Activated CD4-positive, alpha-beta T cell treated with anti-CD3 and anti-CD28 coated beads, Interleukin-2, Interleukin-6, amounts not matched to agents 100 ng/mL and 50 ng/mL, durations not matched to agents 16 hours and 8 hours (primary cell): Measurements from ENCODE around the gene VANGL2.

Experiments
- DNase-seq: peaks from one replicate; pipeline ENCODE4 v3.0.0-alpha.2; 2020

The VANGL2 gene

DNA sequence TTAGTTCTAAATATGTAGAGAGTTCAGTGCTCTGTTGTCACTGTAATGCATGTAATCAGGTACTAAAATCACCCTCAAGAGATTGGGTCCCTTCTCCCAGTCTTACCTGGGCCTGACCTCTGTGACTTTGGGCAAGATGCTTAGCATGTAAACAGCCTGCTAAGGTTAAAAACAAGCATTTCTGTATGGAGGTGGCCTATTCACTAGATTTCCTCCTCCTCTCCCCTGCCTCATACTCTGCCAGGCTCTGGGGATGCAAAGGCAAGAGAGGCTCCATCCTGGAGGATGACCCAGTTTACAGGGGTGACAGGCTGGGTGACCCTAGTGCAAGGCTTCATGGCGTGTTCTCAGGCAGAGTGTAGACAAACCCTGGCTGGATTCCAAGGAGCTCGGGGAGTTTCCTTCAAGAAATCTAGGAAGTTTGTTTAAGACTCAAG lies 28.8 kb downstream of the VANGL2 start:
- DNase-seq = no peak

DNA sequence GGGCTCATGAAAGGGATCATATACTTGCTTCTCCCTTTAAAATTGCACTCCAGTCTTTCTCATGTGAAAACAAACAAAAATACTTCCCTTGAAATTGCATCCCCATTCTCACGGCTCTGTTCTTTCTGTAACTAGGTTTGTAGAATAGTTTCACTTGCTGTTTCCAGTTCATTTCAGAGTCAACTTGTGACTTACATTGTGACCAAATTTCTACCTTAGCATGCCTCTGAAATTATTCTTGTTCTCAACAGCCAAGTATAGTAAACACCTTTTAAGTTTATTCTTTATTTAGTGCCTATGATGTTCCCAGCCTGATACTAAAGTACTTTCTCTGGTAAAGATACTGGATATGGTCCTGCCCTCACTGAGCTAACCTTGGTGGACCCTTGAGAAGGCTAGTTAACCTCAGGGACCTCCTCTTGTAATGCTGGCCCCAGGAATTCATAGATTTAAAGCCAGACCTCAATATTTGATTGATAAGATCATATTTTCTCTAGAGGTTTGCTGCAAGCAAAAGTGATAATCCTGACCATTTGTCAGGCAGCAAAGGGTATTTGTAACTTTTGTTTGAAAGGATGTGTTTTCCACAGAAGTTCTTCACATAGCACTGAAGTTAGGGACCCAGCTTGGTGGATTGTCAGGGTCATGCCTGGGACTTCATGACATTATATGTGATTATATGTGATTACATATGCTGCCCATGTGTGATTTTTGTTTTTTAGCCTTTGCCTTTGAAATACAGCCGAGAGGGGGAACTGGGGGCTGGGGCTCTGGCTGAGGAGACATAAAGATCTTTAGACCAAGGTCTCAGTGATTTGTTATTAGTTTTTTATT lies 29.6 kb downstream of the VANGL2 start:
- peak; percentile 66 for DNase-seq

DNA sequence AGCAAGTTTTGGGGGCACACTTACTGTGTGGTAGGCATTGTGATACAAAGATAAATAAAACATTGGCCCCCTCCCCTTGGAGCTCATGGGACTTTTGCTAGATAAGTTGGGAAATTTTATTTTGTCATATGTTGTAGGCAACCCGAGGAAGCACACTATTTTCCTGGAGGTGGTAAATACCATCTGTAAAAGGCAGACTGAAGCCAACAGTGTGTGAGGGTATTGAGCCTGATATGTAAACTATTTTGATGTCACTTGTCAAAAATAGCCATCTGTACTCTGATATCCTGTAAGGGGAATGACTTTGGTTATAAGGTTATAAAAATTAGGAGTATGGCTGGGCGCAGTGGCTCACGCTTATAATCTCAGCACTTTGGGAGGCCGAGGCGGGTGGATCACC lies 30.6 kb downstream of the VANGL2 start:
- DNase-seq = no peak

DNA sequence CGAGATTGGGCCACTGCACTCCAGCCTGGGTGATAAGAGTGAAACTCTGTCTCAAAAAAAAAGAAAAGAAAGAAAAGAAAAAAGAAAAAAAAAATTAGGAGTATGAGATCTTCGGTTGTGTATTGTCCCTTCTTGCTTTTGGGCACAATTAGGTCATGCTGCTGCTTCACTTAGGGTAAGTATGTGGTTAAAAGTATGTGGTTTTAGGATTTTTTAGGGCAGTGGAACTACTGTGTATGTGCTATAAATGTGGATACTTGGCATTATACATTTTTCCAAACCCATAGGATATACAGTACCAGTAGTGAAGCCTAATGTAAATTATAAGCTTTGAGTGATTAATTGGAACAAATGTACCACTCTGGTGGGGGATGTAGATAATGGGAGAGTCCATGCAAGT lies 31.2 kb downstream of the VANGL2 start:
- DNase-seq = no peak

DNA sequence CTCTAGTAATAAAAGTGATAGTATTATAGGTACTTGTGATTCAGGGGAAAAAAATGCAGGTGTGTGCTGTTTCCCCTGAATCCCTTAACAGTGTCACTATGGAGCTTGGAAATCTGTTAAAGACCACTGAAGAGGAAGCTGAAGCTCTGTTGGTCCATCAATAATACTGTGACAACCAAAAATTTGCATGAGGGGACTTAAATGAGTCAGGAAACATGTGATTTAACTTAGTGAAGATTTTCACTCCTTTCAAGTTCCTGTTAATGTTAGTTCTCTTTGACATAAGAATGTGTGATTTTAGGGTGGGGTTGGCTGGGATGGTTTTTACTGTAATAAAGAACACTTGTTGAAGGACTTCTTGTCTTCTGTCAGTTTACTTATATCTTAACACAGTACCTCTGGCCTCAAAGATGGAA lies 32.0 kb downstream of the VANGL2 start:
- DNase-seq = peak; percentile 74

DNA sequence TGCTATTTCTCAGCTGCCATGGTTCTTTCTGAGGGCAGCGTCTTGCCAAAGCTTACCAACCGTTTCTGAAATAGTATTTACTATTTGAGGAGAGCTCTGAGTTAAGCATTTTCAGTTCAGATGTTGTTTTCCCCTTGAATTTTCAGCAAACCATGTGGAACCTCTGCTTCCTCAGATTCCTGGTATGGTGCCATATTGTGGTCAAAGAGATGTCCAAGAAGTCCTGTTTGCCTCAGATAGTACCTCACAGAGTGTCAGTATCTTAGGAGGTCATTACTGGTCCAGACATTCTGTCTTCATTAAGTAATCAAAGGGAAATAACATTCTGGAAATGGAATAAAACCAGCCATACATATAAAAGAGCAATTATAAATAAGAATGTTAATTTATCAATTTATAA lies 36.6 kb downstream of the VANGL2 start:
- no peak for DNase-seq

DNA sequence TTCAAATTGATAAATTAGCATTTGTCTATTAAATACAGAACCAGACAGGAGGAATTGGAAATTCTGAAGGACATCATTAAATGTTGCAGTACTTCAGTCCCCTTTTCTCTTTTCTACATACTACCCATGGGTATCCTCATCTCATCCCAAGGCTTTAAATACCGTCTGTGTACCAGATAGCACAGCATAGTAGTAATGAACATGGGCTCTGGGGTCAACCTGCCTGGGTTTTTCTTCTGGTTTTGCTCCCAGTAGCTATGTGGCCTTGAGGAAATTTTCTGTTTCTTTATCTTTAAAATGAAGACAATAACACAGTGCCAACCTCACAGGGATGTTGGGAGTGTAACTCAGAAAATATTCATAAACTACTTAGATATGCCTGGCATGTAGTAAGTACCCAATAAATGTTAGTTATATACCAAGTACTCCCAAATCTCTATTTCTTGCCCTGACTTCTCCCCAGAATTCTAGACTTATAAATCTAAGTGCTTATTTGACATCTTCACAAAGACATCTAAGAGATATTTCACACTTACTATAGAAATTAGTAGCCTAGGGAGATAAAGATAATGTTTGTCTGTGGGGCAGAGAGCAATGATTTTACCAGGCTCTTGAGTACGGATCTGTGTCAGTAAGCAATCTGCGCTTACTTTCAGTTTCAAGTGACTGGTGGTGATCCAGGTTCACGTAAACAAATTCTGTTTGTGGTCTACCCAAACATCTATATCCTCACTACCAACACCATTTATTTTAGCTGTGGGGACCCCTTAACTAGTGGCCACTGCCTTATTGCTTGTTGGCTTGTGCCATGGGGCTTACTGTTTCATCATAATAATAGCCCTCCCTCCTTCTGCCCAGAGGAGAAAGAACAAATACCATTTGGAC lies 37.3 kb downstream of the VANGL2 start:
- DNase-seq = peak; percentile 84

DNA sequence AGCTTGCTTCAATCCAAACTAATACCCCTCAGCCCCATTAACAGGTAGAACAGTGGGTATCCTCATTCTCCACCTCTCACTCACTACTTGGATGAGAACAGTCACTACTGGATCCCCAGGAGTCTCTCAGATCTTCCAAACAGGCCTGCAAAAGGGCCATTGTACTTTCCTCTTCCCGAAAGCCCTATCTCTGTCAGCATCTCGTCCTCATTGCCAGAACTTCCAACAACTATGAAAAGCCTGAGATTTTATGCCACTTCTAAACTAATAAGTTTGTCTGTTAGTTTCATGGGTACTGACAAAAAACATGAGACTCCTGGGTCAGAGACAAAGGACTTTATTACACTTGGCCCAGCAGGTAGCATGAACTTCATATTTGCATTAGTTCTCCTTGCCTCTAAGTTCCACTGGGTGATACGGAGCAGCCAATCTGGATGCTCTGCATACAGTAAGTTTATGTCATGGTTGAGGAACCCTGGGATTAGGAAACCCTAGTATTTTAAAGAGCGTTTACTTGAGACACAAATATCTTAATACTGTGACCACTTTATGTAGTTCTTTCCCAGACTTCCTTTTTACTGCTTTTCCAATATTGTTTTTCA lies 38.1 kb downstream of the VANGL2 start:
- DNase-seq = no peak

DNA sequence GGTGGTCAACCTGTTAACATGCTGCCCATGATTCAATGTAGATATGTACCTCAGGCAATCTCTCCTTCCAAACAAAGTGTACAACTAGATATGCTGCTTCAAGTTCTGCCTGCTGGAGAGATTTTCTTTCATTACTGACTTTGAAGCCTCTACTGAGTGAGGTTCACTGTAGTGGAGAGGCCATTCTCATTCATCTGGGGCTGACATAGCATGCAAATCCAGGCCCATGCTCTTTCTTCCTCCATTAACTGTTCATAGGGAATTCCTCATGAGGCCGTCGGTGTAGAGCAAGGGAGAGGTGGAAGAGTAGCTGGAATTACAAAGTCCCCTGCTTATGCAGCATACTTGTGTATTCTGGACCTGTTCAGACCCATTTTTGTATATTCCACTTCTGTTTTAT lies 38.6 kb downstream of the VANGL2 start:
- DNase-seq = no peak

DNA sequence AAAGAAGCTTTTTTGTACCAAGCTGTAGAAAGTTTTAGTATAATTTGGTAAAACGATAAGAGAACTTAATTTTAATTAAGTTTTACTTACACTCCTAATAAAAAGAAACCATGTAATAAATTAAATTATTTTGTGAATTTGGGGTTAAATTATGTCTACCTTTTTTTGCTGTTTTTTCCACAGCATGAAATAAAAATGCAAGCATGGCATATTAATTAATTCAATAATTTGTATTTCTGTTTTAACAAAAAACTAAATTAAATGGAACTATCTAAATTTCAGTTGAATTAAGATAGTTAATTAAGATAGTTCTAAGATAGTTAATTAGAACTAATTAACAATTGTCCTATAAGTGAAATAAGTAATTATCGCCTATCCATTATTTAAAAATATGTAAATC lies 39.4 kb downstream of the VANGL2 start:
- DNase-seq = no peak

DNA sequence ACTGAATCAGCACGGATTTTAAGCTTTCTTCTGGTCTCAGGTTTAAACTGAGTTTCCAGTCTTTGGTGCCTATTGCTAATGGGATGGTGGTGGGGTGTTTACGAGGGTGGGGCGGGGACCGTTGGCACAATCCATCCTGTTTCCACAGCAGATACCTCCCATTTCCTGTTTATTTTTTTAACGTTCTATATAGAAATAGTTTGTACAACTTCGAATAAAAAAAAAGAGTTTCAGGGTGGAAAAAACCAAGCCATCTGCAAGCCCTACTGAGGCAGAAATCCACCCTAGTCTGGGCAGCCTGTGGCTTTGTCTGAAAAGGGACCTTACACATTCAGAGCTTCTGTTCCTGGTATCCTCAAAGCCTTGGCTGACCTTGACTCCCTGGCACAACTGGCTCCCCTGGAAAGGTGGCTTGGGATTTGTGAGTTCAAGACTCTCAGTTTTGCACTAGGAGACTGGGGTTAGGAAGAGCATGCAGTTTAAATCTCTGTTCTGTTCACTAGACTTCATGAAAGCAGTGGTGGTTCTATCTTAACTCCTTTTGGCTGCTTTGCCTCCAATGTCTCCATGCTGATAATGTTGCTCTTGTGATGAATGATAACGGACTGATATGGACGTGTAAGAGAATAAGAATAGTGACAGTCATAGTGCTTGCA lies 46.7 kb downstream of the VANGL2 start:
- DNase-seq = no peak

DNA sequence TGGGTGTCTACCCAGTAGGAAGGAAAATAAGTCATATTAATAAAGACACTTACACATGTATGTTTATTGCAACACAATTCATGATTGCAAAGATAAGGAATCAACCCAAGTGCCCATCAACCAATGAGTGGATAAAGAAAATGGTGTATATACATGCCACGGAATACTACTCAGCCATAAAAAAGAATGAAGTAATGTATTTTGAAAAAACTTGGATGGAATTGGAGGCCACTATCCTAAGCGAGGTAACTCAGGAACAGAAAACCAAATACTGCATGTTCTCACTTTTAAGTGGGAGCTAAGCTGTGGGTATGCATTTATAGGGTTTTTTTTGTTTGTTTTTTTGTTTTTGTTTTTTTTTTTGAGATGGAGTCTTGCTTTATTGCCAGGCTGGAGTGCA lies 49.1 kb downstream of the VANGL2 start:
- DNase-seq = no peak

DNA sequence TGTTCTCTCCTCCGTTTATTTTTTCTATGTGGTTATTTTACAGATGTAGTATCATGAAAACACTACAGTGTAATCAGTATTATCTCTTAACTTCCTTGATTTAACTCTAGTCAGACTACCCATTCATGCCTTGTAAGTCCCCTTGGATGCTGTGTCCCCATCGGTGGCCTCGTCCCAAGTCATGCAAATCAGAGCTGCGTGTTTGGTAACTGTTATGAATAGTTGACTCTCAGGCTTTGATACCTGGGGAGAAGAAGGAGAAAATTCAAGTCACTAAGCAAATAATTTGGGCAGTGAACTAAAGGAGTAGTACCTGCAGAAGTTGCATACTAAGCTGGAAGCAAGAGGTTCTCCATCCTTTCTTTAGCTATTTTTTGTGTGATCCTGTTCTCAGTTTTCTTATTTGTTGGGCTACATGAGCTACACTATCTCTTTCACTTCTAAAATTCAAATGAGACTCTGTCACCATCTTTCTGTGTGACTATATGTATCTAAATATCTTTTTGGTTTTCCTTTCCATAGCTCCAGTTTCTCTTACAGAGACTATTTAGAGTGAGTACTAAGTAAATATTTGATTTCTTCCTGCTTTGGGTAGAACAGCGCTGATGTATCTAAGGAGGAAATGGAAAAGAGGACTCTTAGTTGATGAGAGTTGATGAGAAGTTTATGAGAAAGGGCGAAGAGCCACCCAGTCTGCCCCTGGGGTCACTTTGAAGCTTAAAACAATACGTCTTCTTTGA lies 50.9 kb downstream of the VANGL2 start:
- DNase-seq = no peak

DNA sequence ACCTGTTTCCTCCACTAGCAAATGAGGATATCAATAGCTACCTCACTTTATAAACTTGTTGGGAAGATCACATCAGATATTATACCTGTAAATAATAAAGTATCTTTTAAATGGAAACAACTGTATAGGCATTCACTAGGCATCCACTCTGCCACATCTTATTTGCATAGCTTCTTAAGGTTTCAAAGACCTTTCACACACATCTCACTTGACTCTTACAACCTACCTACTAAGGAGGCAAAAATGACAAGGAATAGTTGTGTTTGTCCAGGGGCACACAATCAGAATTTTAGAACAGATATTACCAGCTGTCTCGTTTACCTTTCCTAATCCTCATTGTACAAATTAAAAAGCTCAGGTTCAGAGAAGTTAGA lies 51.5 kb downstream of the VANGL2 start:
- no peak for DNase-seq

DNA sequence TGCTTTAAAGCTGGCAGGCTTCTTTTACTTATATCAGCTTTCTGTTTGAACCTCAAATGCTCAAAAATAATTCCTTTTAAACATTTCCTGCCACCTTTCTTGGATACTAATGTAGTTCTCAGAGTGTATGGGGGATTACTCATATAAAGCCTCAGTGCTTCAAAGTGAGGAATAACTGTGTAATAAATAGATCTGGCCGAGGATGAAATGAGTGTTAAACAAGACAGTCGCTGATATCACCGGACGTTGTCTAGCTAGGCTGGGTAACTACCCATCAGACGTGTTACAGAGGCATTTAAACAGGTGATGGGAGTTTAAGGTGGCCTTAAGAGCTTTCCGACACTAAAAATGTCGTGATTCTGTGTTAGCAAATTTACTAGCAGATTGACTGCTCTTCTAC lies 53.1 kb downstream of the VANGL2 start:
- peak; percentile 87 for DNase-seq

DNA sequence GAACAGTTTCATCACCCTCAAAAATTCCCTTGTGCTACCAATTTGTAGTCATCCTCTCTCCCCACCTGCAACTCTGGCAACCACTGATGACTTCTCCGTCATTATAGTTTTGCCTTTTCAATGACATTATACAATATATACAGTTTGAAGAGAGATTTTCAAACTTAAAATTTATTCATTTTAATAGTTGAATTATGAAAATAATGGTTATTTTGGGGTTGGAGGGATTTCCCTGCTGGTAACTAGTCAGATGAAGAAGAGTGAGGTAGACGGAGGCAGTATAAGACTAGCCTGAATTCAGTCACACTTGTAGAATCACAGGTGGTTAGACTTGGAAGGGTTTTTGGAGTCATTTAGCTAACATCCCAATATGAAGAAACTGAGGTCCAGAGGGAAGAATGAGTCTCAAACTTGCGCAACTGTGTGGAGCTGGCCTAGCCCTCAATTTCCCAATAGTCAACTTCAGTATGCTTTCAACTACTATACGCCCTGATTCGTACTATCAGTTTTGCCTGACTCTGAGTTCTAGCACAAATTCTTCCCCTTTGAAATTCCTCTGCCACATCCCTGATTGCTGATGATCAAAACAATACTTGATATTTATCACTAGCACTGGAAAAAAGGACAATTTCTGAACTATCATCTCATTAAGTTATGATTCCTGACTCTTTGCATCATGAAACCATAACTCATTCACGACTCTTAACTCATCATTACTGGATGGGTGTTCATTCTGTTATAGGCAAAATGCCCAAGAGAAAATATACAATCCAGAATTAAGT lies 54.2 kb downstream of the VANGL2 start:
- DNase-seq = peak; percentile 80

DNA sequence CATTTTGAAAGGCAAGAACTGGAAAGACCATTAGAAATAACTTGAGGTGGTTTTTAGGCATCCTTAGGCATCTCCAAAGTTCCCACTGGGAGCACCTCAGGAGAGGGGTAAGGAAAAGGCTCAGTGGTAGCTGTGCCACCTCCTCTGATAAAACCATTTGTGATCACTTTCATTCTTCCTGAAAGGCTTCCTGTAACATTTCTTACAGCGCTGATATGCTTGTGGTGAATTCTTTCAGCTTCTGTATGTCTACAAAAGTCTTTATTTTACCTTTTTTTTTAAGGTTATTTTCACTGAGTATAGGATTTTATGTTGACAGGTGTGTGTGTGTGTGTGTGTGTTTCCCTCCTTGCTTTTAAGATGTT lies 54.8 kb downstream of the VANGL2 start:
- DNase-seq = no peak

DNA sequence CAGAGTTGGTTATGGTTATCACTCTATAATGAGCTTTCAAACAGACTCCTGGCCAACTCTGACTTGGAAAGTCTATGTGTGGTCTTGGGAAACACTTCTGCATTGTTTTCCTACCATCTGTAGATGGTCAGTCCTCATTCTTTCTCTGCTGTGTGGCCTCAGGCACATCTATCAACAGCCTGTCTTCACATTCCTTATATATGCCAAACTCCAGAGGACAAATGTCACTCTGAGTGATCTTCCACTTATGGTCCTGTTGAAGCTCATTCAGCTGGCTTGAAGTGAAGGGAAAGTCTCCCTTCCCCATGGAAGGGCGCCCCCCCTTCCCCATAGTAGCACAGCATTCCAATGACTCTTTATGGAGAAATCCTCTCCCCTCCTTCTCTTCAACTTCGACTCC lies 58.7 kb downstream of the VANGL2 start:
- DNase-seq = no peak

DNA sequence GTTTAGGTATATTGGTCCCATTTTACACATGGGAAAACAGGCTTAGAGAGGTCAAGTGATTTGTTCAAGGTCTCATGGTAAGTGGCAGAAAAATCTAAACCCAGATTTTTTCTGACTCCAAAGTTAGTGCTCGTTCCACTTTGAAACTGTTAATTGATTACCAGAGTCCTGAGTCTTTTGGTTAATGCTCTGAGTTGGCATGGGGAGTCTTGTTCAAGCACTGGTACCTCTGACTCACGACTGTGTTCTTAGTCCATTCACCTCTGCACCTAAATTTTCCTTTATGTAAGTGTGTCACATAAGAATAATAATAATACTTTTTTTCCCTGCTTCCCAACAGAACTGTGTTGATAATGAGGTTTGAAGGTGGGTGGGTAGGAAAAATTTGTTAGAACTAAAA lies 59.3 kb downstream of the VANGL2 start:
- peak; percentile 56 for DNase-seq

DNA sequence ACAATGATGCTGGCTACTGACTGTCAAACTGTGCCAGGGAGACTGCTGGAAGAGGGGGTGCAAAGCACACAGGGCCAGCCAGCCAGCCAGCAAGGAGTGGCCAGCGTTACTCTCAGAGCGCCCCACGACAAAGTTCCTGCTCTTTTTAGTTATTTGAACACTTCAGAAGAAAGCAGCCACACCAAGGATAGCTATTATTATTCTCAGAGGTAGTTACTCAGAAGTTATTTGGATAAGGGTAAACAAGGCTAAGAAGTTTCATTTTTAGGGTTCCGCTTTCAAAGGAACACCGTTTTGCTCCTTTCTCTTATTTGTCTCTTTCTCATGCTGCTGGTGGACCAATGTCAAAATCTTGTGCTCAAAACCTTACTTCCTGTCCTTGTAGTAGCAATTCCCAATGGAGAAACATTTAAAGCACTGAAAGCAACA lies 59.9 kb downstream of the VANGL2 start:
- DNase-seq = peak; percentile 43

DNA sequence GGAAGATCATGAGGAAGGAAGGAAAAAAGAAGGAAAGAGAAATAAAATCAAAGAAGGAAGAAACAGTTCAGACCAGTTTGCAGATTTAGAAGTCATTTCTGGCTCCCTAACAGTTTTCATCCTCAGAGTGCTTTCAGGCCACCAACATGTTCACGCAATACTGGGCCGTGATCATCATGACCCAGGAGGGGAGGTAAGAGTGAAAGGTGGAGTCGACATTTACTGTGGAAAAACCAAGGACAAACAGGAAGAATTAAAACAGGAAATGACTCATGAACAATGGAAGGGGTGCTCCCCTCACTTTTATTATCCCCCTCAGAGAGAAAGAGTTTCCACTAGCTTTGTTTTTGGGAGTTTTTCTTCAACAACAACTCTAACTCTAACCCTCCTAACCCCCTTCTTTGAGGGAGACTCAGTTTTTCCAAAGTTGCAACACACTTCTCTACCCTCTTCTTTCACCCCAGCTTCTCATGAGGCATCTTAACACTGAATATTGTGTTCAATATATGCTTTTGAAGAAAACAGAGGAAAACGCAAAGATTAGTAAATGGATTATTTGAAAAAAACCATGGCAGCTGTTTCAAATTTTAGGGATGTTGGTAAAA lies 60.4 kb downstream of the VANGL2 start:
- DNase-seq = peak; percentile 57
